ENCODE data around the gene HP. TPM values are rescaled to one million over a fixed set of nuclear protein-coding genes. Genes with fewer than 3 reads are reported as not detected.
"Not testable (repeated sequence)": the region's sequence is repeated elsewhere in the genome, so short reads cannot be mapped to it uniquely, and the experiment has no call there.

Gene HP, protein sequence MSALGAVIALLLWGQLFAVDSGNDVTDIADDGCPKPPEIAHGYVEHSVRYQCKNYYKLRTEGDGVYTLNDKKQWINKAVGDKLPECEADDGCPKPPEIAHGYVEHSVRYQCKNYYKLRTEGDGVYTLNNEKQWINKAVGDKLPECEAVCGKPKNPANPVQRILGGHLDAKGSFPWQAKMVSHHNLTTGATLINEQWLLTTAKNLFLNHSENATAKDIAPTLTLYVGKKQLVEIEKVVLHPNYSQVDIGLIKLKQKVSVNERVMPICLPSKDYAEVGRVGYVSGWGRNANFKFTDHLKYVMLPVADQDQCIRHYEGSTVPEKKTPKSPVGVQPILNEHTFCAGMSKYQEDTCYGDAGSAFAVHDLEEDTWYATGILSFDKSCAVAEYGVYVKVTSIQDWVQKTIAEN
- total RNA-seq (2014; rRNA removed; shearing (Covaris generic)), result 1.6 and 9.8 TPM in 2 replicates

GRCh38 chr16:72054254-72054847 lies at the start of gene HP:
Gene HP, plus strand, starts transcription at chr16:72054505. Its CDS starts 148 bp downstream, at chr16:72054653.
- H3K27me3 ChIP-seq (ENCODE audit: control insufficient read depth, insufficient read depth, low read length); DNase-seq; H3K4me3 ChIP-seq (ENCODE audit: insufficient read depth, low read depth, low read length): not testable (repeated sequence)

GRCh38 chr16:72008065-72008423 lies 46.3 kb upstream of the HP start:
- H3K27me3 ChIP-seq (ENCODE audit: control insufficient read depth, insufficient read depth, low read length); DNase-seq; H3K36me3 ChIP-seq (replicated peaks; ENCODE audit: control insufficient read depth, insufficient read depth, low read length); H3K4me3 ChIP-seq (ENCODE audit: insufficient read depth, low read depth, low read length): not testable (repeated sequence)

More at GRCh38 chr16:72054254-72054847, at the start of gene HP:
- H3K36me3 ChIP-seq (replicated peaks; ENCODE audit: control insufficient read depth, insufficient read depth, low read length), result not testable (repeated sequence)

- peak; percentile 100 for DNase-seq
- H3K36me3 ChIP-seq (replicated peaks; ENCODE audit: control insufficient read depth, insufficient read depth, low read length), result peaks cover 8% of the 10 kb centered on the region
- H3K27me3 ChIP-seq (ENCODE audit: control insufficient read depth, insufficient read depth, low read length), result no peaks in the 10 kb centered on the region; the same call in 1 of the 2 replicates
- H3K4me3 ChIP-seq (ENCODE audit: insufficient read depth, low read depth, low read length), result peak within 1 kb of the TSS; percentile 99
These were observed 45.7 kb upstream of the HP start, which contains the start of gene DHODH for GRCh38 chr16:72008424-72009216. Gene DHODH, plus strand, starts transcription at chr16:72008744. Its CDS starts 21 bp downstream, at chr16:72008765.

- Histone ChIP-seq H3K27me3 (ENCODE audit: control insufficient read depth, insufficient read depth, low read length) (no peaks in the 10 kb centered on the region; the same call in 1 of the 2 replicates), H3K4me3 (ENCODE audit: insufficient read depth, low read depth, low read length) (no peak overlapping the region), H3K36me3 (replicated peaks; ENCODE audit: control insufficient read depth, insufficient read depth, low read length) (peaks cover 10% of the 10 kb centered on the region)
- DNase-seq, result no peak
These were observed 44.5 kb upstream of the HP start for GRCh38 chr16:72009779-72010178.

DNA sequence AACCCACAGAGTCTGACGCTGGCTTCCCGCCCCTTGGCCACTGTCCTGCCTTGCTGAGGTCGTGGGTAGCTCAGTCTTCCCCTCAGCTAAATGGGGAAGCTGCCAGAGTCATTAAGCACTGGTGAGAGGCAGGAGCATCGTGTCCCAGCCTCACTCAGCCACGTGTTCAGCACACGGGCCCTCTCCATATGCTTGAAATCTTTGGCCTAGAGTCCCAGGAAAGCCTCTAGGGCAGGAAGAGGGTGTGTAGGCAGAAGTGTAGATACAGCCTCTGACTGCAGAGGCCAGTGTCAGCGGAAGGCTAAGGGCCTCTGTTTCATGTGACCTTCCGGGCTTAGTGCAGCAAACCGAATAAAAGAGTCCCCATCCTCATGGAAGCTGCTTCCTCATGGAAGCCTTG lies 41.7 kb upstream of the HP start:
- Histone ChIP-seq H3K27me3 (ENCODE audit: control insufficient read depth, insufficient read depth, low read length) (no peaks in the 10 kb centered on the region), H3K36me3 (replicated peaks; ENCODE audit: control insufficient read depth, insufficient read depth, low read length) (peaks cover 19% of the 10 kb centered on the region), H3K4me3 (ENCODE audit: insufficient read depth, low read depth, low read length) (no peak overlapping the region)
- no peak for DNase-seq

- Histone ChIP-seq H3K4me3 (ENCODE audit: insufficient read depth, low read depth, low read length) (no peak overlapping the region), H3K36me3 (replicated peaks; ENCODE audit: control insufficient read depth, insufficient read depth, low read length) (peaks cover 19% of the 10 kb centered on the region), H3K27me3 (ENCODE audit: control insufficient read depth, insufficient read depth, low read length) (no peaks in the 10 kb centered on the region)
- DNase-seq, result no peak
These were observed 40.9 kb upstream of the HP start for GRCh38 chr16:72013389-72013788.

DNA sequence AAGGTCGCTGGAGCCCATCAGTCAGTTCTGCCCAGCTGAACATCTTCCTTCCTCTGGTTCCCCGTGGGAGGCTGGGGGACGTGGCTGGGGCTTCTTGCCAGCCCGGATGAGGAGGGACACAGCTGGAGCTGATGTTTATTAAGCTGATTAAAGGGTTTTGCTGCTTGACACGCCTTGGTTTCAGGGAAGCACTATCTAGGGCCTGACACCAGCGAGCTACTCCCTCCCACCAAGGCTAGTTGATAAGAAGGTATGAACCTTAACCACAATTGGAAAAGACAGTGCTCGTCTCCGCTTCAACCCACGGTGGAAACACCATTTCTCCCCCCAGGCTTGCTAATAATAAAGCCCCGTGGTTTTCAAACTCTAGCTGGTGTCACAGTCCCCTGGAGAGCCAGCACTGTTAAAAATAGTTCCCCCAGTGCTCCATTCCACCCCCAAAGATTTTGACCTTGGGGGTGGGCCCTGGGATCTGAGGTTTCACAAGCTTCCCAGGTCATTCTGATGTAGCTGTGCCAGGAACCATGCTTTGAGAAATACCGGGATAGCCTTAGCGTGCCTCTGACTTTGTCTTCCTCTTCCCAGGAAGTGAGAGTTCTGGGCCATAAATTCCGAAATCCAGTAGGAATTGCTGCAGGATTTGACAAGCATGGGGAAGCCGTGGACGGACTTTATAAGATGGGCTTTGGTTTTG lies 40.3 kb upstream of the HP start:
- no peak overlapping the region for H3K4me3 ChIP-seq (ENCODE audit: insufficient read depth, low read depth, low read length)
- no peaks in the 10 kb centered on the region for H3K27me3 ChIP-seq (ENCODE audit: control insufficient read depth, insufficient read depth, low read length)
- no peak for DNase-seq
- H3K36me3 ChIP-seq (replicated peaks; ENCODE audit: control insufficient read depth, insufficient read depth, low read length), result peaks cover 19% of the 10 kb centered on the region

DNA sequence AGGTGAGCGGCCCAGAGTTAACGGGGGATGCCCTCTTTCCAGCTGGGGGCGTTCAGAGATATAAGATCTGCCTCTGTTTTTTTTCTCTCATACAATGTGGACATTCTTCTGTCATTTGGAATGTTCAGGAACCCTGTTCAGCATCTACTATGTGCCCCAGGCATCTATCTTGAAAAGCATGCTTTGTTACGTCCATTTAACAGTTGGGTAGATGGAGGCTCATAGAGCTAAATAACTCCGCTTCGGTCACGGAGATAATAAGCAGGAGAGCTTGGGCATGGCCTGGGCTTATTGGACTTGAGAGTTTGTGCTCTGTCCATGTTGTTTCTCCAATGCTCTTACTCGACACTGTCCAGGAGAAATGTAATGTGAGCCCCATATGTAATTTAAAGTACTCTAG lies 39.6 kb upstream of the HP start:
- no peak for DNase-seq
- no peaks in the 10 kb centered on the region for H3K27me3 ChIP-seq (ENCODE audit: control insufficient read depth, insufficient read depth, low read length)
- peaks cover 19% of the 10 kb centered on the region for H3K36me3 ChIP-seq (replicated peaks; ENCODE audit: control insufficient read depth, insufficient read depth, low read length)
- no peak overlapping the region for H3K4me3 ChIP-seq (ENCODE audit: insufficient read depth, low read depth, low read length)

DNA sequence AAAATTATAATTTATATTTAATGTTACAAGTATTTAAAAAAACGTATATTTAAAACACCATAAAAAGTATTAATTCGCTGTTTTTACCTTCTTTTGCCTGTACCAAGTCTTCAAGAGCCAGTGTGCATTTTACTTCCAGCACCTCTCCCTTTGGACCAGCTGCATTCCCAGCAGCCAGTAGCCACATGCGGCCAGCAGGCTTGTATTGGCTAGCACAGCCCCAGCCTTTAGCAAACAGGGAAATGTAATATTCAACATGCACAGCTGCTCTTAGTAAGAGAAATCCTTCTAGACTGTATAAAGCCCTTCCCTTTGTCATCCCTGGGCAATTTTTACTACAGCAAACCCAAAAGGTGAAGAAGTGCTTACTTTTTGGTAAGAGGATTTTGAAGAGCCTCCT lies 39.2 kb upstream of the HP start:
- Histone ChIP-seq H3K27me3 (ENCODE audit: control insufficient read depth, insufficient read depth, low read length) (no peaks in the 10 kb centered on the region), H3K4me3 (ENCODE audit: insufficient read depth, low read depth, low read length) (no peak overlapping the region), H3K36me3 (replicated peaks; ENCODE audit: control insufficient read depth, insufficient read depth, low read length) (peaks cover 19% of the 10 kb centered on the region)
- DNase-seq, result no peak

DNA sequence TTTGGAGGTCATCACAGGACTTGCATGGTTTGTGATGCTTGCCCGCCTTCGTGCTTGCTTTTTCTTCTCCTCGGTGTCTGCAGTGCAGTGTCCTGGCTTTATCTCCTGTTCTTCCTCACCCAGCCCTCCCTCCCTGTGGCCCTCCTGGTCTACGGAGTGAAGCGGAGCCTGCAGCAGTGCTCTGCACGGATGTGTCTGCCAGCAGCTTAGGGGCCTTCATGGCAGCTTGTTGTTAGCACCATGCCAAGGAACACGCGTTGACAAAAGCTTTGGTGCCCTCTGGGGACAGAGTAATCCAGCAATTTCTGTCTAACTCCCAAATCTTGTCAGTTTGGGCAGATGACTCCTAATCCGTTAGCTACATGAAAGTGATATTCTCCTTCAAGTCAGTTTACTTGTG lies 35.8 kb upstream of the HP start:
- no peak for DNase-seq
- H3K36me3 ChIP-seq (replicated peaks; ENCODE audit: control insufficient read depth, insufficient read depth, low read length), result peaks cover 15% of the 10 kb centered on the region
- H3K27me3 ChIP-seq (ENCODE audit: control insufficient read depth, insufficient read depth, low read length), result no peaks in the 10 kb centered on the region
- H3K4me3 ChIP-seq (ENCODE audit: insufficient read depth, low read depth, low read length), result no peak overlapping the region

GRCh38 chr16:72021043-72021442 lies 33.3 kb upstream of the HP start:
- H3K27me3 ChIP-seq (ENCODE audit: control insufficient read depth, insufficient read depth, low read length), result no peaks in the 10 kb centered on the region
- H3K36me3 ChIP-seq (replicated peaks; ENCODE audit: control insufficient read depth, insufficient read depth, low read length), result peaks cover 12% of the 10 kb centered on the region
- no peak overlapping the region for H3K4me3 ChIP-seq (ENCODE audit: insufficient read depth, low read depth, low read length)
- peak; percentile 91 for DNase-seq

- Histone ChIP-seq H3K27me3 (ENCODE audit: control insufficient read depth, insufficient read depth, low read length) (no peaks in the 10 kb centered on the region), H3K36me3 (replicated peaks; ENCODE audit: control insufficient read depth, insufficient read depth, low read length) (peaks cover 9% of the 10 kb centered on the region), H3K4me3 (ENCODE audit: insufficient read depth, low read depth, low read length) (no peak overlapping the region)
- no peak for DNase-seq
These were observed 32.2 kb upstream of the HP start for GRCh38 chr16:72022127-72022526.

DNA sequence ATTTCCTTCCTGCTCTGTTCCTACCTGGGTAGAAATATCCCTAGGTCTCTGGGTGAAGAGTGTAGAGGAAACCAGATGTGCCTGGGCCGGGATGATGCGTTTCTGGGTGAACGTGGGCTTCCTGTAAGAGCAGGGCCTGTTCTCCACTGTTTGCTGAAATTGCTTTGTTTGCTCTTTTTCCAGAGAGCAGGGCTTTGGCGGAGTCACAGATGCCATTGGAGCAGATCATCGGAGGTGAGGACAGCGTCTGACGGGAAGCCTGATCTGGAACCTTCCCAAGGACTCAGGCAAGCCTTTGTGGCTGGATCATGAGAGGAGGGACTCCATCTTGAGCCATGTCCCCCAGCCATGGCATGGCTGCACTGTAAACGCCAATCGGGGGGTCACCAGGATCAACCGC lies 30.3 kb upstream of the HP start:
- H3K4me3 ChIP-seq (ENCODE audit: insufficient read depth, low read depth, low read length), result no peak overlapping the region
- DNase-seq, result no peak
- H3K36me3 ChIP-seq (replicated peaks; ENCODE audit: control insufficient read depth, insufficient read depth, low read length), result peaks cover 8% of the 10 kb centered on the region
- H3K27me3 ChIP-seq (ENCODE audit: control insufficient read depth, insufficient read depth, low read length), result no peaks in the 10 kb centered on the region

DNA sequence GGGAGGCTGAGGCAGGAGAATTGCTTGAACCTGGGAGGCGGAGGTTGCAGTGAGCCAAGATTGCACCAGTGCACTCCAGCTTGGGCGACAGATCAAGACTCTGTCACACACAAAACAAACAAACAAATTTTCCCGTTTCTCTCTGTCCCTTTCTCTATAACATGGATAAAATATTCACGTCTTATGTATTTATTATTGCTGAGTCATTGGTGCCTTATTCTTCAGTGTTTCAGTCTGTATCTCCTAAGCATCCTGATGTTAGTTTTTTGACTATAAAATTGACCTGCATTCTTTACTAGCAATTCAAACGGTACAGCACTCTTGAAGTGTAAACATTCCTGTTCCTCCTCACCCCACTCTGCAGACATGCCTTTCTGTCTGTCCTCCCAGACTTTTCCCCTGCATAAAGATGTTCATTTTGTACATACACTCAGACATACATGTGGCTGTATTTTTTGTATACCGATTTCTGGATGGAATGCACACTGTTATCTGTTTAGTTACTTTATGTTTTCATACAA lies 29.4 kb upstream of the HP start:
- Histone ChIP-seq H3K36me3 (replicated peaks; ENCODE audit: control insufficient read depth, insufficient read depth, low read length) (peaks cover 8% of the 10 kb centered on the region), H3K4me3 (ENCODE audit: insufficient read depth, low read depth, low read length) (no peak overlapping the region), H3K27me3 (ENCODE audit: control insufficient read depth, insufficient read depth, low read length) (no peaks in the 10 kb centered on the region)
- no peak for DNase-seq

Measured in H7 (cell line).